ENCODE measurements around the gene PYURF.

The PYURF gene

GRCh38 chr4:88503344-88503743 is 20.2 kb downstream of the PYURF start:
- DNase-seq: peak in 1 of 5 experiments; percentile 49

GRCh38 chr4:88497859-88498409 is 25.6 kb downstream of the PYURF start:
- DNase-seq: no peak

- DNase-seq: peak in 1 of 5 experiments; percentile 66
These were observed 34.3 kb downstream of the PYURF start for GRCh38 chr4:88489100-88489761.

- no peak for DNase-seq
These were observed 42.0 kb downstream of the PYURF start for GRCh38 chr4:88481537-88481936.

GRCh38 chr4:88478247-88478646 is 45.3 kb downstream of the PYURF start:
- DNase-seq: no peak

GRCh38 chr4:88477229-88477860 is 46.2 kb downstream of the PYURF start:
- no peak for DNase-seq
